K562 (cell line): ENCODE results near the gene NUP214.

Source experiments
- ATF2 ChIP-seq: sonication (generic); formaldehyde crosslinking; IDR thresholded peaks from 2 replicates; pipeline ENCODE4 v1.8.1; 2022; ENCODE audit warnings: missing genetic modification reagents
- CEBPB ChIP-seq: fragments of 450-650 bp; IDR thresholded peaks from 2 replicates; pipeline ENCODE4 v1.6.1; 2016; ENCODE audit warnings: missing genetic modification characterization, missing compliant biosample characterization
- CREB5 ChIP-seq: fragments of 250-450 bp; sonication (Bioruptor Pico); IDR thresholded peaks from 2 replicates; pipeline ENCODE4 v1.5.0; 2020; ENCODE audit warnings: mild to moderate bottlenecking
- EP300 ChIP-seq: IDR thresholded peaks from 2 replicates; pipeline ENCODE4 v1.6.1; 2012; ENCODE audit warnings: low read length, improper control_type of control experiment
- GABPA ChIP-seq: fragments of 200-800 bp; sonication (Bioruptor generic); conservative IDR thresholded peaks from 2 replicates; pipeline ENCODE4 v1.6.1; 2016; ENCODE audit warnings: low read depth, missing genetic modification characterization, missing compliant biosample characterization
- PATZ1 ChIP-seq: fragments of 250-450 bp; sonication (Bioruptor Pico); IDR thresholded peaks from 2 replicates; pipeline ENCODE4 v1.5.0; 2020; ENCODE audit warnings: mild to moderate bottlenecking, borderline replicate concordance
- REST ChIP-seq, 2 experiments: fragments of 450-650 bp; formaldehyde crosslinking in 1 of 2; IDR thresholded peaks; 2 replicates each; pipeline versions ENCODE4 v1.4.0 to v1.6.1; 2014 to 2020; ENCODE audit warnings: mild to moderate bottlenecking in 2 of 2, borderline replicate concordance in 1 of 2, low read depth in 1 of 2
- TOE1 ChIP-seq, 2 experiments: fragments of 450-650 bp in 1 of 2; sonication (generic) in 1 of 2; formaldehyde crosslinking in 1 of 2; IDR thresholded peaks; 2 replicates each; pipeline versions ENCODE4 v1.7.1 to v1.8.0; 2016 to 2022; ENCODE audit warnings: borderline replicate concordance in 2 of 2, mild to moderate bottlenecking in 2 of 2, antibody characterized with exemption in 1 of 2, inconsistent platforms in 1 of 2, low read depth in 1 of 2, missing genetic modification reagents in 1 of 2, moderate library complexity in 1 of 2
- USF2 ChIP-seq: sonication (generic); formaldehyde crosslinking; IDR thresholded peaks from 2 replicates; pipeline ENCODE4 v1.5.0; 2020; ENCODE audit warnings: missing genetic modification reagents
- YY1 ChIP-seq, 3 experiments: IDR thresholded peaks; 2 replicates each; pipeline ENCODE4 v1.6.1; 2011; ENCODE audit warnings: low read length in 2 of 3, mild to moderate bottlenecking in 2 of 3, moderate library complexity in 2 of 3, borderline replicate concordance in 1 of 3, control low read depth in 1 of 3, low read depth in 1 of 3; ENCODE audit not compliant: insufficient read depth in 3 of 3, insufficient replicate concordance in 2 of 3, control insufficient read depth in 1 of 3, insufficient read length in 1 of 3; ENCODE audit errors: extremely low read depth in 1 of 3
- ZZZ3 ChIP-seq: fragments of 450-650 bp; IDR thresholded peaks from 2 replicates; pipeline ENCODE4 v1.6.1; 2016; ENCODE audit warnings: antibody characterized with exemption, mild to moderate bottlenecking, moderate library complexity

- TF ChIP-seq ZZZ3 (no peak), TOE1 (IDR thresholded peaks at IDR 0.05; ENCODE audit: borderline replicate concordance) (no peak), TOE1 (CRISPR knock-in tag; IDR thresholded peaks at IDR 0.05; ENCODE audit: borderline replicate concordance, low read depth) (no peak), YY1 (IDR thresholded peaks at IDR 0.05; ENCODE audit: borderline replicate concordance in 1 of 3, control insufficient read depth in 1 of 3, extremely low read depth in 1 of 3, insufficient read depth in 3 of 3, insufficient read length in 1 of 3, insufficient replicate concordance in 2 of 3, low read depth in 1 of 3, low read length in 2 of 3) (no peak), CREB5 (no peak), ATF2 (CRISPR knock-in tag) (no peak), GABPA (no peak), EP300 (no peak), CEBPB (tag) (no peak), REST (IDR thresholded peaks at IDR 0.05; ENCODE audit: borderline replicate concordance) (no peak), REST (CRISPR knock-in tag; IDR thresholded peaks at IDR 0.05; ENCODE audit: low read depth) (no peak), PATZ1 (CRISPR knock-in tag) (no peak), USF2 (no peak)
These were observed 12.8 kb upstream of the NUP214 start for GRCh38 chr9:131112374-131113154.
